NCI-H2107 treated with DMSO at 0.1 percent for 48 hours (cell line): Measurements from ENCODE around the gene F12.

Source experiments
- DNase-seq: peaks from one replicate; lab custom pipeline; 2025; ENCODE audit not compliant: unreplicated experiment; lab: John Stamatoyannopoulos, UW

Gene F12

GRCh38 chr5:177446200-177447065 is 37.1 kb upstream of the F12 start, which contains the start of gene PRR7:
TSS of gene PRR7 (plus strand) at chr5:177446814. CDS start at chr5:177455068, 8,254 bp downstream.
- DNase-seq, result no peak

GRCh38 chr5:177445917-177446199 is 36.5 kb upstream of the F12 start:
- no peak for DNase-seq

- DNase-seq, result no peak
Measured at GRCh38 chr5:177445052-177445916, 35.9 kb upstream of the F12 start.

DNA sequence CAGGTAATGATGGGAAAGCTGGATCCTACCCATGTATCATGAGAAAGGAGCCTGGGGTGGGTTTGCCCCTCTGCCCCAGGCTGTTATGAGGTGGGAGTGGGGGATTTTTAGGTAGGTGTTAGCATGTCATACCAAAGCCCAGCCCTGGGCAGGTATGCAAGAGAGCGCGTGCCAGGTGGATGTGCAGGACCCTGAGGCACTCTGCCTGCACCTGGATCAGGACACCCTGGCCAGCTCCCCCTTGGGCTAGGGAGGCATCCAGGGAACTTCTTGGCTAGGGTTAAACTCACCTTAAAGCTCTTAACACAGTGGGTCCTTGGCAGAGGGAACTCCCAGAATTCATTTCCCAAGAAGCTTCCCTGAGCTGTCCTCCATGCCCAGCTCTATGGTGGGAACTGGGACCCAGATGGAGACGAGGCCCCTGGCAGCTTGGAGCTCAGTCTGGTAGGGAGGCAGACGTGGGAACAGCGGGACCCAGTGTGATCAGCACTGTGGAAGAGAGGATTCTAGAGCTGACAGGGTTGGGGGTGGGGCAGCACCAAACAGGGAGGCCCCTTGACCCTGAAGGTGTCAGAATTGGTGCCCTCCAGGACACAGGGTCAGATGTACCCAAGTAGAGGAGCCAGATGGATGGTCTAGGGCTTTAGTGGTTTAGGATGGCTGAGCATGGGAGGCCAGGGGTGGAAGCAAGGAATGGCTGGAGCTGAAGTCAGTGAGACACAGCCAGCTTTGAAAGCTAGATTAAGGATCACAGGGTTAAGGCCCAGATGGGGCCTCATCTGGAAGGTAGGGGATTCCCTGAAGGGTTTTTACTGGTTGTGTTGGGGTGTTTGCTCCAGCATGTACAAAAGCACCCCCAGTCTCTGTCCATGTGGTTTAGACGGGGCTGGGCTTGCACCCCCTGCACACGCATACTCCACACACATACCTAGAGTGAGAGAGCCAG is 35.0 kb upstream of the F12 start:
- DNase-seq, result no peak

- no peak for DNase-seq
Measured at GRCh38 chr5:177443144-177443983, 34.0 kb upstream of the F12 start.

DNA sequence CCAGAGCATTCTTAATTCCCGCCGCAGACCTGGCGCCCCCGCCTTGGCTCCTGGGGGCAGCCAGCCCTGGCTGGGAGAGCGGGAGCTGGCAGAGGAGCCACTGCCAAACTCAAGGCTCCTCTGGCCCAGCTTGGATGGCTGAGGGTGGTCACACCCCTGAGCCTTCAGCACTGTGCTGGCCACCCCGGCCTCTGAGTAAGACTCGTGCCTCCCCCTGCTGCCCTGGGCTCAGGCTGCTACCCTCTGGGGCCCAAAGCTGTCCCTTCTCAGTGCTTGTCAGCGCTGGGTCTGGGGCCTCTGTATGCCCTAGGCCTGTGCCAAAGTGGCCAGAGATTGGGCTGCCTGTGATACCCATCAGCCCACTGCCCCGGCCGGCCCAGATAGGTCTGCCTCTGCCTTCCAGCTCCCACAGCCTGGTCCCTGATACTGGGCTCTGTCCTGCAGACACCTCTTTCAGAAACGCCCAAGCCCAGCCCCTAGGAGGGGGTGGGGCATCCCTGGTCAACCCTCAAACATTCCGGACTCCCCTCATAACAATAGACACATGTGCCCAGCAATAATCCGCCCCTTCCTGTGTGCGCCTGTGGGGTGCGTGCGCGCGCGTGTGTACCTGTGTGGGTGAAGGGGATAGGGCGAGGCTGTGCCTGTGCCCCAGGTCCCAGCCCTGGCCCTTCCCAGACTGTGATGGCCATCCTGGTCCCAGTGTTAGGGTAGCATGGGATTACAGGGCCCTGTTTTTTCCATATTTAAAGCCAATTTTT is 32.9 kb upstream of the F12 start:
- no peak for DNase-seq

GRCh38 chr5:177440990-177441780 is 31.8 kb upstream of the F12 start:
- DNase-seq, result no peak

- no peak for DNase-seq
Measured at GRCh38 chr5:177440211-177440989, 31.0 kb upstream of the F12 start.

DNA sequence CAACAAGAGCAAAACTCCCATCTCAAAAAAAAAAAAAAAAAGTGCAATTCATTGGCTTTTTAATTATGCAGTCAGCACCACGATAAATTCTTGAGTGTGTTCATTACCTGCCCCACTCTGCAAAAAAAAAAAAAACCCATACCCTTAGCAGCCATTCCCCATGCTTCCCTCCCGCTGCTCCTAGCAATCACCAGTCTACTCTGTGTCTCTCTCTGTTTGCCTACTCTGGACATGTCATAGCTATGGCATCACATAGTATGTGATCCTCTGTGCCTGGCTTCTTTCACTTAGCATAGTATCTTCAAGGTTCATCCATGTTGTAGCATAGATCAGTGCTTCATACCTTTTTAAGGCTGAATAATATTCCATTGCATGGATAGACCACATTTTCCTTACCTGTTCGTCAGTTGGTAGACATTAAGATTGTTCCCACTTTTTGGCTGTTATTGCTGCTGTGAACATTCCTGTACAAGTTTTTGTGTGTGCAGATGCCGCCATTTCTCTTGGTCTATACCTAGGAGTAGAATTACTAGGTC is 30.2 kb upstream of the F12 start:
- no peak for DNase-seq

- no peak for DNase-seq
Measured at GRCh38 chr5:177438468-177438867, 29.1 kb upstream of the F12 start.

DNA sequence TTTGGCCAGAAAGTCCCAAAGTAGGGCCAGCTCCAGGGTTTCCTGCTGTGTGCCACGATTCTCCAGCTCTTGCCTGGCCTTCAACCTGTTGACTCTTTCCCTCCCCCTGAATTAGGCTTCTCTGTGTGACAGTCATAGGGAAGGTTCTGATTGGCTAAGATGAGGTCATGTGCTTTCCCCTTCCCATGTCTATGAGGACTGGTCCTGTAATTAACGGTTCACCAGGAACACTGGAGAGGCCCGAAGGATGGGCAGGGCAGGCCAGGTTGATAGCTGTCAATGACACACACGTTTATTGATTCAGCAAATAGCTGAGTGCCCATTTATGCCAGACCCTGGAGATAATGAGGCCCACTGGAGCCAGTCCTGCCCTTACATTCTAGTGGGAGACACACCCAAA is 28.3 kb upstream of the F12 start:
- no peak for DNase-seq

DNA sequence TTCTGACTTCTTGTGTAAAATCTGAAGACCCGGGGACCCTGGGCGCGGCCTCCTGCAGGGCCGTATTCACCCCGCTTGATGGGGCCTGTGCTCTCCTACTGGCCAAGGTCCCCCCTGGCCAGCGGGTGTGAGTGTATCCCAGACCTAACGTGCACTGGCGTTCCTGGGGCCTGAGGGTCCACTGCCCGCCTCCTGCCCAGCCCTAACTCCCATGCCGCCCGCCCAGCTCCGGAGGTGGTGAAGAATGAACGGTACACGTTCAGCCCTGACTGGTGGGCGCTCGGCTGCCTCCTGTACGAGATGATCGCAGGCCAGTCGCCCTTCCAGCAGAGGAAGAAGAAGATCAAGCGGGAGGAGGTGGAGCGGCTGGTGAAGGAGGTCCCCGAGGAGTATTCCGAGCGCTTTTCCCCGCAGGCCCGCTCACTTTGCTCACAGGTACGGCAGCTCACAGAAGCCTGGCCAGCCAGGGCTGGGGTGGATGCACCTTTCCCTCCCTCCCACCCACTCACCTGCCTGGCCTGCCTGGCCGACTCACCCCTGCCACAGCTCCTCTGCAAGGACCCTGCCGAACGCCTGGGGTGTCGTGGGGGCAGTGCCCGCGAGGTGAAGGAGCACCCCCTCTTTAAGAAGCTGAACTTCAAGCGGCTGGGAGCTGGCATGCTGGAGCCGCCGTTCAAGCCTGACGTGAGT is 26.6 kb upstream of the F12 start:
- no peak for DNase-seq

DNA sequence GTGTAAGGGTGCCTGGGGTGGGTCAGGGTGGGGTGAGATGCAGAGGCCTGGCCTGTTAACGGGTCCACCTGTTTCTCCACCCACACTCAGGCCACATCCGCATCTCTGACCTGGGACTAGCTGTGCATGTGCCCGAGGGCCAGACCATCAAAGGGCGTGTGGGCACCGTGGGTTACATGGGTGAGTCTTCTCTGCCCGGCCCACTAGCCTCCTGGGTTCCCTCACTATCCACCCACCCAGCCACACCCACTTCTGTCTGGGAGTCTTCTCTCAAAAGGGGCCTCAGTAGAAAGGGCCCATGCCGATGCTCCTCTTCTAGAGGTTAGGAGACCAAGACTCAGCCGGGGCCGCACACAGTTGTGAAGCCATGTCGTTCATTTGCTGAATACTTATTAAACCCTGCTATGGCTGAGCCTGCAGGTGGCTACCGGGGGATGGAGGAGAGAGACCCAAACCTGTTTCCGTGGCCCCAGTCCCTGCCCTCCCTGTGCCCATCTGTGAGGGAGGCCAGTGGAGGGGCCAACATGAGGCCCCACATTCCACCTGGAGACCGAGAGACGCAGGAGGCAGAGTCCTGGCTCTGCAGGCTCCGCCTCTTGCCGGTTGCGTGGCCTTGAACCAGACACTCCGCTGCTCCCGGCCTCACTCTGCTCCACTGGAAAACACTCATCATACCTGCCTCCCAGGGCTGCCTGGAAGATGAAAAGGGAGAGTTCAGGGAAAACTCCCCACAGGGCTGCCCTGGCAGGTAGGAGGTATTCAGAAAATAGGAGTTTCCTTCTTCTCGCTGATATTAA is 25.8 kb upstream of the F12 start:
- DNase-seq, result no peak

- no peak for DNase-seq
Measured at GRCh38 chr5:177434437-177434836, 25.1 kb upstream of the F12 start.

GRCh38 chr5:177433658-177434217 is 24.4 kb upstream of the F12 start:
- DNase-seq, result no peak
